Cardiac muscle cell (in vitro differentiated cells and primary cell): ENCODE data around the gene MTREX. TPM values are rescaled to one million over a fixed set of nuclear protein-coding genes. Genes with fewer than 3 reads are reported as not detected.

Experiments
- DNase-seq, 2 donors: peaks; one replicate each; pipeline versions ENCODE4 v3.0.0 to v3.0.0-alpha.2; 2010 to 2017; ENCODE audit warnings: low read depth in 1 of 2, low spot score in 1 of 2
- H3K27ac ChIP-seq: fragments of 200-600 bp; sonication (generic); 2 replicates; pipeline ENCODE4 v1.5.1; 2016
- H3K27me3 ChIP-seq: fragments of 200-600 bp; sonication (generic); 2 replicates; pipeline ENCODE4 v1.6.0; 2016; ENCODE audit warnings: control low read depth
- H3K36me3 ChIP-seq: fragments of 200-600 bp; sonication (generic); 2 replicates; pipeline ENCODE4 v1.5.1; 2016; ENCODE audit warnings: control low read depth
- H3K4me1 ChIP-seq: fragments of 200-600 bp; sonication (generic); 2 replicates; pipeline ENCODE4 v1.8.1; 2017; ENCODE audit warnings: low read depth, mild to moderate bottlenecking, mixed run types
- H3K4me3 ChIP-seq: fragments of 200-600 bp; sonication (generic); 2 replicates; pipeline ENCODE4 v1.5.1; 2016; ENCODE audit warnings: mild to moderate bottlenecking
- H3K9me3 ChIP-seq: fragments of 200-600 bp; sonication (generic); 2 replicates; pipeline ENCODE4 v1.5.1; 2017; ENCODE audit warnings: low read depth, mild to moderate bottlenecking, control low read depth
- polyA plus RNA-seq: library from polyadenylated mRNA; unstranded; fragments of >200 nt; fragmentation: Nextera tagmentation; extraction: Ambion mirVana; gene quantifications from 2 replicates; pipeline ENCODE4 v1.2.1, GENCODE V29; 2016
- total RNA-seq: library from RNA; depleted of rRNA; stranded (reverse); fragments of >200 nt; gene quantifications from 2 replicates; pipeline ENCODE4 v1.2.3, GENCODE V29; 2016
- TF ChIP-seq, protein P1 (sequence below): IDR thresholded peaks from 2 replicates; pipeline ENCODE4 v1.5.1; 2012; ENCODE audit warnings: low read depth, mild to moderate bottlenecking, low read length

Gene MTREX
- total and polyA plus RNA-seq, 2 experiments from 2014 or later = 32.8 to 65.2 TPM

DNA sequence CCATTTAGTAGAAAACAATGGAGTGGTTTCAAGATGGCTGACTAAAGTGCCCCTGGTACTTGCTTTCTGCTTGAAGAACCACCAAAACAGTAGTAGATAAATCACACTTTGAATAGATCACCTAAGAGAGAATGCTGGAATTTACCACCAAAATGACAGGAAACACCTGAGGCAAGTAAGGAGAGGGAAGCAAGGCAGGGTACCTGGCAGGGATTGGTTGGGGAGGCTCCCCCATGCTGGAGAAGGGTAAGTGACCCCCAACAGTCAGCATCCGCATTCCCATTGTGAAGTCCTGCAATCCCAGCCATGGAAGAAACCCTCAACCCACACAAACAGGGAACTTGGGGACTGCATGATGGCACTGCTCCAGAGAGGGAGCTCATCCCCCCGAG lies 121.4 kb downstream of the MTREX start:
- H3K27me3 ChIP-seq = no peaks in the 10 kb centered on the region
- H3K36me3 ChIP-seq = peaks cover 13% of the 10 kb centered on the region
- no peak overlapping the region for H3K27ac ChIP-seq
- TF ChIP-seq, protein P1, sequence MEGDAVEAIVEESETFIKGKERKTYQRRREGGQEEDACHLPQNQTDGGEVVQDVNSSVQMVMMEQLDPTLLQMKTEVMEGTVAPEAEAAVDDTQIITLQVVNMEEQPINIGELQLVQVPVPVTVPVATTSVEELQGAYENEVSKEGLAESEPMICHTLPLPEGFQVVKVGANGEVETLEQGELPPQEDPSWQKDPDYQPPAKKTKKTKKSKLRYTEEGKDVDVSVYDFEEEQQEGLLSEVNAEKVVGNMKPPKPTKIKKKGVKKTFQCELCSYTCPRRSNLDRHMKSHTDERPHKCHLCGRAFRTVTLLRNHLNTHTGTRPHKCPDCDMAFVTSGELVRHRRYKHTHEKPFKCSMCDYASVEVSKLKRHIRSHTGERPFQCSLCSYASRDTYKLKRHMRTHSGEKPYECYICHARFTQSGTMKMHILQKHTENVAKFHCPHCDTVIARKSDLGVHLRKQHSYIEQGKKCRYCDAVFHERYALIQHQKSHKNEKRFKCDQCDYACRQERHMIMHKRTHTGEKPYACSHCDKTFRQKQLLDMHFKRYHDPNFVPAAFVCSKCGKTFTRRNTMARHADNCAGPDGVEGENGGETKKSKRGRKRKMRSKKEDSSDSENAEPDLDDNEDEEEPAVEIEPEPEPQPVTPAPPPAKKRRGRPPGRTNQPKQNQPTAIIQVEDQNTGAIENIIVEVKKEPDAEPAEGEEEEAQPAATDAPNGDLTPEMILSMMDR = no peak
- H3K4me1 ChIP-seq = peaks cover 6% of the 10 kb centered on the region
- H3K4me3 ChIP-seq = no peak overlapping the region
- no peak for DNase-seq
- H3K9me3 ChIP-seq = no peaks in the 10 kb centered on the region

DNA sequence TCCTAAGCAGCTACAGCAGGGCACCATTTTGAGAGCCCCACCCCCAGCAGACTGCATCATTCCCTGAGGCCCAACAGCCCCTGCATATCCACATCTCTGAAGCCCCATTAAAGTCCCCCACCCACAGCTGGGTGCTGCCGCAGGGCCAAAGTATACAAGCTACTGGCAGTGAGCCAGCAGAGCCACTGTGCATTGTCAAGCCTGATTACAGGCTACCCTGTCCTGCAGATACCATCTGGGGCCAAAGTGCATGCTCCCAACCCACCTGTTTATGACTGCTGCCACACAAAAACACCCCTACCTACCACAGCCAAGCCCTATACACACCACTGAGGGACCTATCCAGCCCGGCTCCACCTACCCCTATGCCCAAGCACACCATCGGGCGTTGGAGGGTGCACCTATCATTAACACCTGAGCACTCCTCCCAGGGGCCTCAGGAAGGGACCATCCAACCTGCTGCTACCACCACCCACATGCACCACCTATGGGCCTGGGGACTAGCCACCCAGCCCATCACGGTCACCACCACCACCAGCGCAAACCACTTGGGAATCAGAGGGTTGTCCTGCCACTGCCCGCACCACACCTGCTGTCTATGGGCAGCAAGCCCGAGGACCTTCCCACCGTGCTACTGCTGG lies 121.9 kb downstream of the MTREX start:
- H3K27ac ChIP-seq = no peak overlapping the region
- H3K4me1 ChIP-seq = peaks cover 6% of the 10 kb centered on the region
- no peak for DNase-seq
- H3K27me3 ChIP-seq = no peaks in the 10 kb centered on the region
- H3K36me3 ChIP-seq = peaks cover 7% of the 10 kb centered on the region
- TF ChIP-seq, protein P1 = no peak
- no peak overlapping the region for H3K4me3 ChIP-seq
- H3K9me3 ChIP-seq = no peaks in the 10 kb centered on the region

- no peaks in the 10 kb centered on the region for H3K27me3 ChIP-seq
- no peak overlapping the region for H3K4me3 ChIP-seq
- H3K4me1 ChIP-seq = peaks cover 3% of the 10 kb centered on the region
- H3K9me3 ChIP-seq = no peaks in the 10 kb centered on the region
- TF ChIP-seq, protein P1 = no peak
- no peaks in the 10 kb centered on the region for H3K36me3 ChIP-seq
- no peak overlapping the region for H3K27ac ChIP-seq
- DNase-seq = no peak
Observed at GRCh38 chr5:55432549-55432948, 124.8 kb downstream of the MTREX start.

DNA sequence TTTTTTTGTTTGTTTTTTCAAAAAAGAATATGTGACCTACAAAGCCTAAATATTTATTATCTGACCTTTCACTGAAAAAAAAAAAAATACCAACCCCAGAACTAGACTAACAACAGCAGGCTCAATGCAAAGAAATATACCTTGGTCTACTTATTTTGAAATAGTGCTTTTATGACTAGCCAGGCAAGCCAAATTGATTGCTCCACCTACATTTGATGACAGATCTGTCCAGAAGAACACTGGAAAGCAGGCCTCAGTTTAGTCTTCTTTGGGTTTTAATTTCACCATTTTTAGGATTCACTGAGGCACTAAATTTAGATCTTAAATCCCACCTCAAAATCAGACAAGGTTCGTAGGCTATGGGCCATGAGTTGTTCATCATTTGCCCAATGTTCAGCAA lies 129.7 kb downstream of the MTREX start:
- H3K36me3 ChIP-seq = no peaks in the 10 kb centered on the region

GRCh38 chr5:55437859-55438206 lies 130.0 kb downstream of the MTREX start:
- peaks cover 41% of the 10 kb centered on the region for H3K4me1 ChIP-seq
- no peaks in the 10 kb centered on the region for H3K27me3 ChIP-seq
- no peak for DNase-seq
- TF ChIP-seq, protein P1 = no peak
- H3K9me3 ChIP-seq = no peaks in the 10 kb centered on the region
- peak overlapping the region; percentile 93 for H3K27ac ChIP-seq
- no peaks in the 10 kb centered on the region for H3K36me3 ChIP-seq
- H3K4me3 ChIP-seq = no peak overlapping the region

More for the DNA sequence above, 129.7 kb downstream of the MTREX start:
- no peak overlapping the region for H3K4me3 ChIP-seq
- no peak for DNase-seq
- H3K4me1 ChIP-seq = peaks cover 41% of the 10 kb centered on the region
- TF ChIP-seq, protein P1 = no peak
- H3K9me3 ChIP-seq = no peaks in the 10 kb centered on the region
- no peaks in the 10 kb centered on the region for H3K27me3 ChIP-seq
- peak overlapping the region; percentile 93 for H3K27ac ChIP-seq
